Panc1 (cell line): Measurements from ENCODE around the gene OR11H1.
"Not testable (repeated sequence)": the region's sequence is repeated elsewhere in the genome, so short reads cannot be mapped to it uniquely, and the experiment has no call there.

Source experiments
- CTCF ChIP-seq: fragments of 450-650 bp; IDR thresholded peaks from 2 replicates; pipeline ENCODE4 v1.5.1; 2017; ENCODE audit warnings: mild to moderate bottlenecking
- REST ChIP-seq, 2 experiments: IDR thresholded peaks; 2 replicates each; pipeline ENCODE4 v1.6.1; 2011 to 2012; ENCODE audit warnings: low read depth in 2 of 2, control low read depth in 1 of 2, low read length in 1 of 2, mild to moderate bottlenecking in 1 of 2, moderate library complexity in 1 of 2; ENCODE audit not compliant: insufficient read depth in 1 of 2

- not testable (repeated sequence) for TF ChIP-seq CTCF; REST (IDR thresholded peaks at IDR 0.05; ENCODE audit: insufficient read depth in 1 of 2, low read depth in 2 of 2, low read length in 1 of 2)
Observed at GRCh38 chr22:15553767-15554166, 25.8 kb downstream of the OR11H1 start.
